H1 (cell line): Measurements from ENCODE around the gene GPD1. TPM values are rescaled to one million over a fixed set of nuclear protein-coding genes. Genes with fewer than 3 reads are reported as not detected.

Experiments
- CHD7 ChIP-seq: fragments of 300-600 bp; sonication (generic); IDR thresholded peaks from 2 replicates; pipeline ENCODE4 v1.7.1; 2012; ENCODE audit warnings: low read length, moderate library complexity, mild to moderate bottlenecking, inconsistent platforms; ENCODE audit not compliant: insufficient replicate concordance
- CREB1 ChIP-seq: IDR thresholded peaks from 2 replicates; pipeline ENCODE4 v1.6.1; 2012; ENCODE audit warnings: inconsistent platforms
- E2F6 ChIP-seq: IDR thresholded peaks from 2 replicates; pipeline ENCODE4 v1.6.1; 2012; ENCODE audit warnings: inconsistent platforms
- GTF2F1 ChIP-seq: IDR thresholded peaks from 2 replicates; pipeline ENCODE4 v1.6.1; 2012; ENCODE audit warnings: low read depth, low read length, improper control_type of control experiment, borderline replicate concordance
- MAFK ChIP-seq: IDR thresholded peaks from 2 replicates; pipeline ENCODE4 v1.6.1; 2012; ENCODE audit warnings: low read depth, mild to moderate bottlenecking, improper control_type of control experiment, low read length
- NRF1 ChIP-seq: IDR thresholded peaks from 2 replicates; pipeline ENCODE4 v1.6.1; 2011; ENCODE audit warnings: mild to moderate bottlenecking, low read depth, low read length, improper control_type of control experiment
- POU5F1 ChIP-seq: IDR thresholded peaks from 2 replicates; pipeline ENCODE4 v1.6.1; 2011; ENCODE audit warnings: low read depth, mild to moderate bottlenecking, low read length, moderate library complexity
- RBBP5 ChIP-seq: IDR thresholded peaks from 2 replicates; pipeline ENCODE4 v1.7.1; 2012; ENCODE audit warnings: low read depth, mild to moderate bottlenecking, inconsistent platforms, low read length, moderate library complexity, borderline replicate concordance
- SAP30 ChIP-seq: fragments of 300-600 bp; sonication (generic); IDR thresholded peaks from 2 replicates; pipeline ENCODE4 v1.7.1; 2012; ENCODE audit warnings: low read length, moderate library complexity, mild to moderate bottlenecking, inconsistent platforms; ENCODE audit not compliant: insufficient read depth, insufficient replicate concordance
- TEAD4 ChIP-seq: IDR thresholded peaks from 2 replicates; pipeline ENCODE4 v1.6.1; 2012; ENCODE audit warnings: low read depth, low read length, inconsistent platforms, mixed read lengths
- YY1 ChIP-seq: IDR thresholded peaks from 2 replicates; pipeline ENCODE4 v1.6.1; 2011; ENCODE audit warnings: low read depth, mild to moderate bottlenecking, low read length
- polyA plus RNA-seq, 7 experiments: library from polyadenylated mRNA; depleted of rRNA in 3 of 7; stranded (reverse) in 5 of 7; unstranded in 2 of 7; fragments of >200 nt in 5 of 7; fragments of 200-250 nt in 2 of 7; gene quantifications; 1 replicate in 5 of 7; 2 replicates in 1 of 7; 4 replicates in 1 of 7; pipeline versions ENCODE4 v1.2.1 to v1.2.3, GENCODE V29; 2011 to 2013; ENCODE audit warnings: missing spikeins in 2 of 7, mixed read lengths in 2 of 7
- total RNA-seq: library from RNA; stranded (reverse); fragmentation: NEBNext Ultra II Directional; extraction: Animal tissue kit (Norgen Biotek cat#: 25700); gene quantifications from 2 replicates; pipeline ENCODE4 v1.2.1, GENCODE V29; 2021
- TF ChIP-seq, protein P1 (sequence below): IDR thresholded peaks from 2 replicates; pipeline ENCODE4 v1.6.1; 2012; ENCODE audit warnings: inconsistent platforms

The GPD1 gene
- total and polyA plus RNA-seq, 2 of the 8 experiments (the other 6 are each of a cell fraction or from before 2014, with no cell fraction given): 0.45 to 0.74 TPM

DNA sequence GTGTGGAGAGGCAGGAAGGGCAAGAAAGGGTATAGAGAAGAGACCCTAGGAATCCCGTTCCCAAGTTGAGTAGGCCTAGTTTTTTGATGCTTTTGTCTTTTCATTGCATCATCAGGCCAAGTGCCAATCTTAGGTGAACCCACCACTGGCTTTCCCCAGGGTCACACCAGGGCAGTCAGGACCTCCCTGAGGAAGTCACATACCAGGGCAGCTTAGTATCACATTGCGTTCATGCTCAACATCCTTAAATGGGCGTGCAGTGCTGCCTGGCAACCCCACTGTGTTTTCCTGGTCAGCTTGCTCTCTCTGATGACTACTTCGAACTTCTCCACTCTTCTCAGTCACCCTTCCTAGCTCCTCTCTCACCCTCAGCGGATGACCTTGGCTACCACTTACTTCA is 37.4 kb upstream of the GPD1 start (continued):
- TF ChIP-seq YY1 (no peak), CREB1 (no peak), TEAD4 (peak; percentile 91), CHD7 (no peak), GTF2F1 (no peak), RBBP5 (no peak), POU5F1 (no peak), E2F6 (no peak), SAP30 (no peak), NRF1 (no peak), MAFK (no peak)
- TF ChIP-seq, protein P1, sequence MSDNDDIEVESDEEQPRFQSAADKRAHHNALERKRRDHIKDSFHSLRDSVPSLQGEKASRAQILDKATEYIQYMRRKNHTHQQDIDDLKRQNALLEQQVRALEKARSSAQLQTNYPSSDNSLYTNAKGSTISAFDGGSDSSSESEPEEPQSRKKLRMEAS: no peak
